Measurements from ENCODE around the gene SYS1. TPM values are rescaled to one million over a fixed set of nuclear protein-coding genes. Genes with fewer than 3 reads are reported as not detected.
A peak's percentile ranks its signal among the peaks of the same experiment; 100 is the strongest.
"Not testable (repeated sequence)": the region's sequence is repeated elsewhere in the genome, so short reads cannot be mapped to it uniquely, and the experiment has no call there.

Gene SYS1
- total and polyA plus RNA-seq, 9 donors, result 10.1 to 20.0 (median 16.2) TPM

DNA sequence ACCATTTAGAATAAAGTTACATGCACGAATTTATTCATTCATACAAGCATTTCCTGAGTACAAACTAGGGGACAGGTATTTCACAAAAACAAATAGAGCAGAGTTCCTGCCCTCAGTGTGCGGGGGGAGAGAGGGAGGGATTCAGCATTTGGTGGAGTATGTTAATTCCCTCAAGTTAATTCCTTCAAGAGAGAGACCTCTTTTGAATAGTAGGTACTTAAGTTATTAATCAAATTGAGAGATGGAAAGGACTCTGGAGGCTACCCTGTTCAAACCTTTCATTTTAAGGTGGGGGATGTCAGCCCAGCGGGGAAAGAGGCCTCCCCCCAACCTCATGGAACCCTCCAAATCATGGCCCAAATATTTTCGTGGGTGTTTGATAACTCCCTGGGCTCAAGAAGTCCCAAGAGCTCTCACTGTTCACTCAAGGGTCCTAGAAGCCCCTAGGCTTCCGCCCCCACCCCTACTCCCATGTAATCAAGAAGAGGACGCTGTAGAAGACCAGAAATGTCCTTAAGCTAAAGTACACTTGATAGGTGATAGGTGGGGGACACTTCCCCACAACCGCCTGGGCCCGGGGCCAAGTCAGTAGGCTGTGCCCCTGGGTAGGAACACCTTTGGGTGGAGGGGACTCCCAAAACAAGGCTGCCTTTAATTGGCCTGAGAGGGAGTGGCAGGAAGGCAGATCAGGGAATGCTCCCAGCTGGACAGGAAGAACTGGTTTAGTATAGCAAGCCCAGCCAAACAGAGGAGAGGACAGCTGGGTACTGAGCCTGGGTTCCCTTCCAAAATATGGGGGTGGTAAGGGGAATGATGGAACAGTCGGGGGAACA is 17.6 kb upstream of the SYS1 start:
- DNase-seq, result no peak
- no peak overlapping the region for H3K4me3 ChIP-seq (ENCODE audit: low read length)
- no peaks in the 10 kb centered on the region for H3K36me3 ChIP-seq (ENCODE audit: control insufficient read depth, insufficient read depth, low read length)
- H3K4me1 ChIP-seq (ENCODE audit: control insufficient read depth, insufficient read depth, low read length), result peaks cover 25% of the 10 kb centered on the region
- H3K27ac ChIP-seq (ENCODE audit: low read length), result no peak overlapping the region
- 74% methylated on average over 3 of the region's 9 CpGs for WGBS (ENCODE audit: insufficient coverage)
- peaks cover 4% of the 10 kb centered on the region for H3K27me3 ChIP-seq (ENCODE audit: control insufficient read depth, insufficient read depth, low read length)
- H3K9me3 ChIP-seq (replicated peaks; ENCODE audit: control insufficient read depth, low read depth, low read length), result no peaks in the 10 kb centered on the region

DNA sequence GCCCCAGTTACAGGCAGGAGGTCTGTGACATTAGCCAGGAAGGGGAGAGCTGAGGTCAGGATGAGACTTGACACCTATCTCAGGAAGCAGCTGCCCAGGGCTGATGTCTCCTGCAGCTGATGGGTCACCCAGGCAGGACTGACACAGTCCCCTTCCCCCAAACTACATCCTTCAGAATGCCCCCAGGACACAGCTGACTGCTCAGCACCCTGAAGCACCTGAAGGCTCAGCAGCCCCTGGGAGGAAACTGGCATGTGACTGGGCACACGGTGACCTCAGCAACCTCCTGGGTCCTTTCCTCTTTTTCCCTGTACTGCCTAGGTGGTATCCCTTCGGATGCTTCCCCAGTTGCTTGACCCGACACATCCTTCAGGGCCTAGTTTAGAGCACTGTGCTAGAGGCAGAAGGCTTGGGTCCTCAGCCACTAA is 16.7 kb upstream of the SYS1 start:
- no peaks in the 10 kb centered on the region for H3K9me3 ChIP-seq (replicated peaks; ENCODE audit: control insufficient read depth, low read depth, low read length)
- WGBS (ENCODE audit: insufficient coverage), result 83% methylated on average over 3 of the region's 3 CpGs
- H3K27ac ChIP-seq (ENCODE audit: low read length), result no peak overlapping the region
- peaks cover 25% of the 10 kb centered on the region for H3K4me1 ChIP-seq (ENCODE audit: control insufficient read depth, insufficient read depth, low read length)
- DNase-seq, result no peak
- no peaks in the 10 kb centered on the region for H3K36me3 ChIP-seq (ENCODE audit: control insufficient read depth, insufficient read depth, low read length)
- H3K27me3 ChIP-seq (ENCODE audit: control insufficient read depth, insufficient read depth, low read length), result peaks cover 4% of the 10 kb centered on the region
- H3K4me3 ChIP-seq (ENCODE audit: low read length), result no peak overlapping the region

DNA sequence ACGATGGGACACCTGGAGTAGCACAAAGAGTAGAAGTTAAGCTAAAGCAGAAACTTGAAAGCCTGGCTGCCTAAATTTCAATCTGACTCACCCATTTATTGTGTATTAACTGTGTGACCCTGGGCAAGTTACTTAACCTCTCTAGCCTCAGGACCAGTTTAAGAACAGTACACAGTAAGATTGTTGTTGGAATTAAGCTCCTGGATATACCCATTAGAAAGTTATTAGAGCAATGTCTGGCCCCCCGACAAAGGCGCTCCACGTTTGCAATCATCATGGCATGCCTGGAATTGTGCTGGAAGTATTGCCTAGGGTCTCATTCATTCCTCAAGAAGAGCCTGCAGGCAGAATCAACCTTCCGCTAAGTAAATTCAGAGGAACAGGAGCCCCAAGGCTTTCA is 16.1 kb upstream of the SYS1 start:
- Histone ChIP-seq H3K27me3 (ENCODE audit: control insufficient read depth, insufficient read depth, low read length) (peaks cover 4% of the 10 kb centered on the region), H3K4me1 (ENCODE audit: control insufficient read depth, insufficient read depth, low read length) (peaks cover 24% of the 10 kb centered on the region), H3K27ac (ENCODE audit: low read length) (no peak overlapping the region), H3K4me3 (ENCODE audit: low read length) (no peak overlapping the region), H3K9me3 (replicated peaks; ENCODE audit: control insufficient read depth, low read depth, low read length) (no peaks in the 10 kb centered on the region), H3K36me3 (ENCODE audit: control insufficient read depth, insufficient read depth, low read length) (no peaks in the 10 kb centered on the region)
- WGBS (ENCODE audit: insufficient coverage), result 60% methylated on average over 3 of the region's 5 CpGs
- DNase-seq, result no peak

DNA sequence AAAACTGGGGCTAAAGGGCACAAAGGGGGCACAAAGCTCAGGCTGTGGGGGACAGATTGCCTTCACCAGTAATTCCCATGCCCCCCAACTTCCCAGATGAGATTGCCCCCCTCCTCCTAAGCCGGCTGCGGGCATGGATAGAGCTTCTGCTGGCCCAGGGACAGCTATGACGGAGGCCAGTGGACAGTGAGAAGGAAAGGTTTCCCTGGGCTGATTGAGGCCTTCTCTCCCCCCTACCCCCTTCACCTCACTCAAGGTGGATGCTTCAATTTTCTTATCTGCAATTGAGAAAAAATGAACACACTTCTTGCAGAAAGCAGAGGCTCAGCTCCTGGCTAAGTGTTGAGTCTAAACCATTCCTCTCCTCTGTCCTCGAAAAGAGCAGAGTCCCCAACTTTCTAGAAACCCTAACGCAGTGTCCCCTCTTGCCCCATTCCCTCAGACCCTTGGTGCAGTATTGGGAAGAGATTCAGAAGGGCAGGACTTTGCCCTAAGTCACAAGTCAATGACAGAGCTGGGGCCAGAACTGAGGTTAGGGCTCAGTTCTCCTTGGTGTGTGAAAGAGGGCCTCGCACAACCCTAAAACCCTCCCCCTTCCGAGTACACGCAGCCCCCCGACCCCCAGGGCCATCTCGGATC is 15.5 kb upstream of the SYS1 start:
- Histone ChIP-seq H3K36me3 (ENCODE audit: control insufficient read depth, insufficient read depth, low read length) (no peaks in the 10 kb centered on the region), H3K27me3 (ENCODE audit: control insufficient read depth, insufficient read depth, low read length) (peaks cover 4% of the 10 kb centered on the region), H3K4me1 (ENCODE audit: control insufficient read depth, insufficient read depth, low read length) (peaks cover 19% of the 10 kb centered on the region), H3K4me3 (ENCODE audit: low read length) (peak overlapping the region; percentile 61), H3K9me3 (replicated peaks; ENCODE audit: control insufficient read depth, low read depth, low read length) (no peaks in the 10 kb centered on the region), H3K27ac (ENCODE audit: low read length) (peak overlapping the region; percentile 31)
- DNase-seq, result no peak
- WGBS (ENCODE audit: insufficient coverage), result no CpG with 5 or more reads among the region's 10 CpGs

DNA sequence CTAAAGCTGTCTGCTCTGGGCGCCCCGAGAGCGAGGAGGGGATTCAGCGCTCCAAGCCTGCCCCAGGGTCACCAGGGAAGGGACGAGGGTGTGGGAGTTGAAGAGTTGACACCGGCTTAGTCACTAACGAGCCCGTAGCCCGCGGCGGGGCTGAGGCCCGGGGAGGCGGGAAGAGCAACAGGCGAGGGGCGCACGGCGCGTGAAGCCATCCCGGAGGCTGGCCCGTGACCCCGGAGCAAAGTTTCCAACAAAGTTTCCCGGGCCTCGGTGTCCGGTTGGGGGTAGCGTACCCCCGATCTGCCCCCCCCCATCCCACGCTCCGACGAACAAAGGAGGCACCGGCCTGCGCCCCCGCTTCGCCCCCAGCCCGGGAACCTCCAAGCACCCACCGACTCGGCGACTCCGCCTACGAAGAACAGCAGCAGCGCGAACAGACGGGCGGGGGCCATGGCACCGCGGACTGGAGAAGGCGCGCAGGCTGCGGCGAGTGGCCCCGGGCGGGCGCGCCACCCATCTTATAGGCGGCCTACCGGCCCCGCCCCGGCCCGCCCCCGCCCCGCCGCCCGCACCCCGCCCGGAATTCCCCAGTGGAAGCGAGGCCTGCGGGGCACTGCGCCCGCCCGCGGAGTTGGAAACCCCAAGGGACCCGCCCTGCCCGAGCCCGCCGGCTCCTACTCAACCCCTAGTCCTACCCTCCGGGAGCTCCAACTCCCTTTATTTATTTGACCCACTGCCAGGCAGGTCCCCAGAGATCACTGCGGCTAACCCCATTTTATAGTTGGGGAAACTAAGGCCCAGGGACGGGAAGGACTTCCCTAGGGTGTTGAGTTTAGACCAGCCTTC is 14.8 kb upstream of the SYS1 start, which contains the start of gene SDC4:
SDC4 (minus strand) TSS at position 489 of the 843 bp plus-strand sequence; CDS start at position 449, 40 bp downstream.
- Histone ChIP-seq H3K36me3 (ENCODE audit: control insufficient read depth, insufficient read depth, low read length) (no peaks in the 10 kb centered on the region), H3K4me3 (ENCODE audit: low read length) (peak within 1 kb of the TSS; percentile 61), H3K4me1 (ENCODE audit: control insufficient read depth, insufficient read depth, low read length) (peaks cover 18% of the 10 kb centered on the region), H3K9me3 (replicated peaks; ENCODE audit: control insufficient read depth, low read depth, low read length) (no peaks in the 10 kb centered on the region), H3K27ac (ENCODE audit: low read length) (peak within 1 kb of the TSS; percentile 31), H3K27me3 (ENCODE audit: control insufficient read depth, insufficient read depth, low read length) (peaks cover 4% of the 10 kb centered on the region)
- WGBS (ENCODE audit: insufficient coverage), result 2% methylated on average over 34 of the region's 77 CpGs
- DNase-seq, result peak; percentile 48

DNA sequence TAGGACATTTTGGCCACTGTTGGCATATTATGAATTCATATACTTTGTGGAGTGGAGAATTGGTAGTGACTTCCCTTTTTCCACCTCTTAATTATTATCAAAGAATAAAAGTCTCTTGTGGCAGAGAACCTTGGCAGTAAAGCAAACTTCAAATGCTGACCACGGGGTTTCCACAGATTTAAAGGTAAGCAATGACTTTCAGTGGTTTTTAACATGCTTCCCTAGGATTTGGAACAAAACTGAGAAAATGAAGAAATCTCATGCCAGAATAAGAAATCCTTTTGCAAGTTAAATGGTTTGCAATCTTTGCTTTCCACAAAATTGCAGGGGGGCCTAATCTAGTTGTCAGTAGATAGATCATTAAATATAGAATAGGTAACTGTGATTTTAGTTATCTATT is 12.7 kb upstream of the SYS1 start:
- H3K27ac ChIP-seq (ENCODE audit: low read length), result no peak overlapping the region
- H3K4me3 ChIP-seq (ENCODE audit: low read length), result no peak overlapping the region
- peaks cover 18% of the 10 kb centered on the region for H3K4me1 ChIP-seq (ENCODE audit: control insufficient read depth, insufficient read depth, low read length)
- 86% methylated on average over 1 of the region's 1 CpG for WGBS (ENCODE audit: insufficient coverage)
- peaks cover 4% of the 10 kb centered on the region for H3K27me3 ChIP-seq (ENCODE audit: control insufficient read depth, insufficient read depth, low read length)
- H3K36me3 ChIP-seq (ENCODE audit: control insufficient read depth, insufficient read depth, low read length), result no peaks in the 10 kb centered on the region
- DNase-seq, result no peak
- no peaks in the 10 kb centered on the region for H3K9me3 ChIP-seq (replicated peaks; ENCODE audit: control insufficient read depth, low read depth, low read length)

DNA sequence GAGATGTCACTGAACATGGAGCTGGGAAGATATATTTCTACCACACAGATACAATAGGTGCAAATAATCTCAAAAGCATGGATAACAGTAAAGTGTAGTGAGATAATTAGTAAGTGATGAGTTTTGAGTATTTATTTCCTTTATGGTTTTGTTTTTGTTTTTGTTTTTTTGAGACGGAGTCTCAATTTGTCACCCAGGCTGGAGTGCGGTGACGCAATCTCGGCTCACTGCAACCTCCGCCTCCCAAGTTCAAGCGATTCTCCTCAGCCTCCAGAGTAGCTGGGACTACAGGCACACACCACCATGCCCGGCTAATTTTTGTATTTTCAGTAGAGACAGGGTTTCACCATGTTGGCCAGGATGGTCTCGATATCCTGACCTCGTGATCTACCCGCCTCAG is 12.2 kb upstream of the SYS1 start:
- H3K9me3 ChIP-seq (replicated peaks; ENCODE audit: control insufficient read depth, low read depth, low read length); H3K27ac ChIP-seq (ENCODE audit: low read length); H3K4me3 ChIP-seq (ENCODE audit: low read length); H3K36me3 ChIP-seq (ENCODE audit: control insufficient read depth, insufficient read depth, low read length); DNase-seq; H3K27me3 ChIP-seq (ENCODE audit: control insufficient read depth, insufficient read depth, low read length): not testable (repeated sequence)
- H3K4me1 ChIP-seq (ENCODE audit: control insufficient read depth, insufficient read depth, low read length), result peaks cover 15% of the 10 kb centered on the region
- 97% methylated on average over 5 of the region's 10 CpGs for WGBS (ENCODE audit: insufficient coverage)

DNA sequence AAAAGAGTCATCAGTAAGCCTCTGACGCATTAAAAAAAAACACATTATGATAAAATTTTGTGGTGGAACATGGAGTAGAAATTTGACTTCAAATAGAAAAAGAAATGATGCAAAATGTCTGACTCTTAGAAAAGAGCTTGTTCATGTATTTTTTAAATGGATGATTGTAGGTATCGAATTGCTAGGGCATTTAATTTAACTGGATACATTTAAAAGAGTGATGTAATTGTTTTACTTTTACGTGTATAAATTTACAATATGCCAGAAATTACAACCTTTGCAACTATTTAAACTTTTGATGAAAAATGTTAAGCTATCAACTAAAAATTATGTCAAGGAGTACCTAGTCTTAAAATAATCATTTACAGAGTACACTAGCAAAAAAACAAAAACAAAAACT is 10.2 kb upstream of the SYS1 start:
- Histone ChIP-seq H3K4me3 (ENCODE audit: low read length) (no peak overlapping the region), H3K36me3 (ENCODE audit: control insufficient read depth, insufficient read depth, low read length) (no peaks in the 10 kb centered on the region), H3K27ac (ENCODE audit: low read length) (no peak overlapping the region), H3K27me3 (ENCODE audit: control insufficient read depth, insufficient read depth, low read length) (peaks cover 1% of the 10 kb centered on the region), H3K9me3 (replicated peaks; ENCODE audit: control insufficient read depth, low read depth, low read length) (no peaks in the 10 kb centered on the region), H3K4me1 (ENCODE audit: control insufficient read depth, insufficient read depth, low read length) (peaks cover 4% of the 10 kb centered on the region)
- WGBS (ENCODE audit: insufficient coverage), result no CpG with 5 or more reads among the region's 3 CpGs
- no peak for DNase-seq

DNA sequence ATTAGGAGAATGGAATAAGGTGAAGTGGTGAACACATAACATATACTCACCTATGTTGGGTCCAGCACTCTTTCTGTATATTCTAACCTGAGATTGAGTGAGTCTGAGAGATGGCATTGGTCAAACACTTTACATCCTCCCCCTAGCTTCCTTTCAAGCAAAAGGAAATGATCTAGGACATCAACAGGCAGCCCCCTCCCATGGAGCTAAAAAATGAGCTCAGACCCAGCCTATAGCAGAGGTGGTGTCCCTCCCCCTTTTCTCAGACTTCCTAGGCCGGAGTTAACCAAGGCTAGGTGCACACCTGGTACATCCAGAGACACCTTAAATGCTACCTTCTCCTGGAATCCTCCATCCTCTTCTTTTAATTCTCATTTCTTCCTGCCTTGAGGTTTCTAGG is 9.2 kb upstream of the SYS1 start:
- no peak overlapping the region for H3K4me3 ChIP-seq (ENCODE audit: low read length)
- no peaks in the 10 kb centered on the region for H3K9me3 ChIP-seq (replicated peaks; ENCODE audit: control insufficient read depth, low read depth, low read length)
- no peak overlapping the region for H3K27ac ChIP-seq (ENCODE audit: low read length)
- no peaks in the 10 kb centered on the region for H3K27me3 ChIP-seq (ENCODE audit: control insufficient read depth, insufficient read depth, low read length)
- DNase-seq, result no peak
- 43% methylated on average over 1 of the region's 1 CpG for WGBS (ENCODE audit: insufficient coverage)
- no peaks in the 10 kb centered on the region for H3K36me3 ChIP-seq (ENCODE audit: control insufficient read depth, insufficient read depth, low read length)
- H3K4me1 ChIP-seq (ENCODE audit: control insufficient read depth, insufficient read depth, low read length), result peaks cover 9% of the 10 kb centered on the region
